ENCODE results near the gene FAM3A. TPM values are rescaled to one million over a fixed set of nuclear protein-coding genes. Genes with fewer than 3 reads are reported as not detected.
"Not testable (repeated sequence)": the region's sequence is repeated elsewhere in the genome, so short reads cannot be mapped to it uniquely, and the experiment has no call there.

FAM3A gene
- total and polyA plus RNA-seq, 2 of the 8 experiments (the other 6 are each of a cell fraction or from before 2014, with no cell fraction given), result 16.2 to 18.6 TPM

- H4K91ac ChIP-seq (replicated peaks; ENCODE audit: insufficient read length, low read length); H4K5ac ChIP-seq (ENCODE audit: insufficient read length, low read depth, low read length); H2AK5ac ChIP-seq (ENCODE audit: low read depth, low read length); H3K9me3 ChIP-seq (ENCODE audit: insufficient read depth in 2 of 2, low read depth in 1 of 2, low read length in 1 of 2); H2BK15ac ChIP-seq (ENCODE audit: low read length); H3K27me3 ChIP-seq (replicated peaks in 1 of 4; ENCODE audit: control insufficient read depth in 3 of 4, extremely low read depth in 1 of 4, insufficient read depth in 3 of 4, low read length in 3 of 4); H2BK20ac ChIP-seq (ENCODE audit: low read length); H3K27ac ChIP-seq (ENCODE audit: low read depth, low read length); H3K36me3 ChIP-seq (ENCODE audit: control insufficient read depth in 2 of 4, insufficient read depth in 4 of 4, low read length in 3 of 4); H3K9ac ChIP-seq (replicated peaks in 1 of 4; ENCODE audit: extremely low read depth in 1 of 4, low read depth in 3 of 4, low read length in 3 of 4); CTCF ChIA-PET (ENCODE audit: partially characterized antibody); H2BK12ac ChIP-seq (ENCODE audit: low read depth, low read length); H3K23ac ChIP-seq (ENCODE audit: insufficient read length); H3K4me2 ChIP-seq (ENCODE audit: insufficient read depth in 1 of 2, low read depth in 2 of 2, low read length in 2 of 2); H4K8ac ChIP-seq (ENCODE audit: extremely low read depth, insufficient read depth, low read length); H3K4me1 ChIP-seq (replicated peaks in 1 of 4; ENCODE audit: control insufficient read depth in 3 of 4, insufficient read depth in 4 of 4, low read length in 3 of 4); H3K56ac ChIP-seq (replicated peaks; ENCODE audit: insufficient read length, low read depth, low read length); H3K23me2 ChIP-seq (ENCODE audit: low read depth, low read length); H3K79me2 ChIP-seq (ENCODE audit: control insufficient read depth in 1 of 2, insufficient read depth in 2 of 2, low read length in 2 of 2); H2BK5ac ChIP-seq (ENCODE audit: low read depth, low read length); H3K4me3 ChIP-seq (ENCODE audit: extremely low read depth in 1 of 4, insufficient read depth in 2 of 4, low read depth in 3 of 4, low read length in 4 of 4); H2AFZ ChIP-seq (ENCODE audit: low read length); H3K79me1 ChIP-seq (ENCODE audit: low read depth, low read length); H3K18ac ChIP-seq (ENCODE audit: extremely low read depth, low read length); H2BK120ac ChIP-seq (replicated peaks; ENCODE audit: low read depth, low read length); H4K20me1 ChIP-seq (replicated peaks in 1 of 2; ENCODE audit: control insufficient read depth in 1 of 2, insufficient read depth in 2 of 2, low read length in 2 of 2); H3K4ac ChIP-seq (replicated peaks; ENCODE audit: insufficient read length, low read depth, low read length); H3K14ac ChIP-seq (ENCODE audit: insufficient read length); POLR2A ChIA-PET (ENCODE audit: partially characterized antibody); DNase-seq (ENCODE audit: low read depth in 1 of 2, low spot score in 2 of 2): not testable (repeated sequence)
- WGBS, 2 experiments (ENCODE audit: extremely low coverage in 1 of 2, insufficient coverage in 1 of 2, insufficient read length in 1 of 2, insufficient replicate concordance in 2 of 2, low coverage in 1 of 2, low lambda C conversion rate in 2 of 2, missing lambda C conversion rate in 1 of 2), result no CpG with 5 or more reads among the region's 10 CpGs
- peak; percentile 62 for FAIRE-seq
These were observed 46.3 kb upstream of the FAM3A start for GRCh38 chrX:154562295-154562694.

GRCh38 chrX:154560326-154560725 lies 44.3 kb upstream of the FAM3A start:
- H3K79me2 ChIP-seq (ENCODE audit: control insufficient read depth in 1 of 2, insufficient read depth in 2 of 2, low read length in 2 of 2); H2AFZ ChIP-seq (ENCODE audit: low read length); H3K14ac ChIP-seq (ENCODE audit: insufficient read length); H3K4ac ChIP-seq (replicated peaks; ENCODE audit: insufficient read length, low read depth, low read length); H2BK20ac ChIP-seq (ENCODE audit: low read length); H3K36me3 ChIP-seq (ENCODE audit: control insufficient read depth in 2 of 4, insufficient read depth in 4 of 4, low read length in 3 of 4); H3K18ac ChIP-seq (ENCODE audit: extremely low read depth, low read length); H4K20me1 ChIP-seq (replicated peaks in 1 of 2; ENCODE audit: control insufficient read depth in 1 of 2, insufficient read depth in 2 of 2, low read length in 2 of 2); H3K9ac ChIP-seq (replicated peaks in 1 of 4; ENCODE audit: extremely low read depth in 1 of 4, low read depth in 3 of 4, low read length in 3 of 4); H3K4me3 ChIP-seq (ENCODE audit: extremely low read depth in 1 of 4, insufficient read depth in 2 of 4, low read depth in 3 of 4, low read length in 4 of 4); H2AK5ac ChIP-seq (ENCODE audit: low read depth, low read length); FAIRE-seq; CTCF ChIA-PET (ENCODE audit: partially characterized antibody); H4K91ac ChIP-seq (replicated peaks; ENCODE audit: insufficient read length, low read length); H3K4me1 ChIP-seq (replicated peaks in 1 of 4; ENCODE audit: control insufficient read depth in 3 of 4, insufficient read depth in 4 of 4, low read length in 3 of 4); H3K23me2 ChIP-seq (ENCODE audit: low read depth, low read length); H3K56ac ChIP-seq (replicated peaks; ENCODE audit: insufficient read length, low read depth, low read length); H2BK15ac ChIP-seq (ENCODE audit: low read length); H3K27ac ChIP-seq (ENCODE audit: low read depth, low read length); H2BK5ac ChIP-seq (ENCODE audit: low read depth, low read length); H3K79me1 ChIP-seq (ENCODE audit: low read depth, low read length); H2BK12ac ChIP-seq (ENCODE audit: low read depth, low read length); H3K4me2 ChIP-seq (ENCODE audit: insufficient read depth in 1 of 2, low read depth in 2 of 2, low read length in 2 of 2); H3K27me3 ChIP-seq (replicated peaks in 1 of 4; ENCODE audit: control insufficient read depth in 3 of 4, extremely low read depth in 1 of 4, insufficient read depth in 3 of 4, low read length in 3 of 4); DNase-seq (ENCODE audit: low read depth in 1 of 2, low spot score in 2 of 2); H3K9me3 ChIP-seq (ENCODE audit: insufficient read depth in 2 of 2, low read depth in 1 of 2, low read length in 1 of 2); H4K5ac ChIP-seq (ENCODE audit: insufficient read length, low read depth, low read length); H4K8ac ChIP-seq (ENCODE audit: extremely low read depth, insufficient read depth, low read length); H3K23ac ChIP-seq (ENCODE audit: insufficient read length); H2BK120ac ChIP-seq (replicated peaks; ENCODE audit: low read depth, low read length); POLR2A ChIA-PET (ENCODE audit: partially characterized antibody): not testable (repeated sequence)
- 86% methylated on average over 7 of the region's 31 CpGs; no CpG with 5 or more reads in 1 of the 2 experiments for WGBS, 2 experiments (ENCODE audit: extremely low coverage in 1 of 2, insufficient coverage in 1 of 2, insufficient read length in 1 of 2, insufficient replicate concordance in 2 of 2, low coverage in 1 of 2, low lambda C conversion rate in 2 of 2, missing lambda C conversion rate in 1 of 2)

All from H1 (cell line).